Measurements from ENCODE around the gene PRIMA1. TPM values are rescaled to one million over a fixed set of nuclear protein-coding genes. Genes with fewer than 3 reads are reported as not detected.

PRIMA1 gene
- total RNA-seq, 2 experiments from 2014 or later: not detected

DNA sequence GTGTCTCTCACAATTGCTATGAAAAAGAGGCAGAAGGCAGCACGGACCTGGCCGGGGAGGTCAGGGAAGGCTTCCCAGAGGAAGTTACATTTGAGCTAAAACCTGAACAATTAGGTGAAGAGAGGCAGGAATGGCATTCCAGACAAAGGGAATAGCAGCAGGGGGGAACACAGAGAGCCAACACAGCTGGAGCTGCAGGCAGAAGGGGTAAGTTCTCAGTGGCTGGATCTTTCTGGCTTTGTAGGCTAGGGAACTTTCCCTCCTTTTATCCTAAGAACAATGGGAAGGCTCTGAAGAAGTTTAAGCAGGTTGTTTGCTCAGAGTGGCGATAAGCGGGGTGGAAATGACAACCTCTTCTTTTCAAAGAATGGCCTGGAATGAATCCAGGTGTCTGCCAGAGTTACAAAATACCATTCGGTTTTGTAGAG lies 100.0 kb downstream of the PRIMA1 start:
- CTCF ChIA-PET: no interaction called here
- intact Hi-C loops (cut with micrococcal nuclease): no loop called here
- H3K4me3 Mint-ChIP-seq: no peak overlapping the region

DNA sequence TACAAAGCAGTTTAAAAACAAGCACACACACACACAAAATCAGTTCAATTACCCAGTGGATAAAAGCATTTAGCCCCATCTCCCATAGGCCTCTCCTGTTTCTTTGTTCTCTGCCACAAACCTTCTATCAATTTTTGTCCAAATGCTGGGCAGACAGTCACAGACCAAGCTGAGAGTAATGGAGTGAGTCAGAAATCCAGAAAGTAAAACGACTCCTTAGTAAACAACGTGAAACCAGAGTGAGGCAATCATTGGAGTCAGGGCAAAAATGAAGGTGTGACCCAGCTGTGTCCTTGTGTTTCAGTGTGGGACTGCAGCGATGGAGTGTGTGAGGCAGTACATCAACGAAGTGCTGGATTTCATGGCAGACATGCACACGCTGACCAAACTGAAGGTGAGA lies 102.0 kb downstream of the PRIMA1 start:
- Mint-ChIP-seq H3K27me3 (peaks cover 30% of the 10 kb centered on the region), H3K4me3 (no peak overlapping the region), H3K9me3 (no peaks in the 10 kb centered on the region), H3K36me3 (no peaks in the 10 kb centered on the region), H3K27ac (no peak overlapping the region), H3K4me1 (ENCODE audit: low read depth) (no peaks in the 10 kb centered on the region)
- ChIA-PET CTCF (interaction anchor here (0.6 kb wide), 1 partner anchor 132 kb away, joined by 3 read pairs; no protein-coding TSS in a partner anchor), POLR2A (no interaction called here)
- intact Hi-C loops (cut with micrococcal nuclease): no loop called here
- DNase-seq: no peak

More for the DNA sequence above, 100.0 kb downstream of the PRIMA1 start:
- no peak for DNase-seq
- no peaks in the 10 kb centered on the region for H3K9me3 Mint-ChIP-seq
- H3K4me1 Mint-ChIP-seq (ENCODE audit: low read depth): no peaks in the 10 kb centered on the region
- peaks cover 28% of the 10 kb centered on the region for H3K27me3 Mint-ChIP-seq
- POLR2A ChIA-PET: no interaction called here
- no peak overlapping the region for H3K27ac Mint-ChIP-seq
- H3K36me3 Mint-ChIP-seq: no peaks in the 10 kb centered on the region

DNA sequence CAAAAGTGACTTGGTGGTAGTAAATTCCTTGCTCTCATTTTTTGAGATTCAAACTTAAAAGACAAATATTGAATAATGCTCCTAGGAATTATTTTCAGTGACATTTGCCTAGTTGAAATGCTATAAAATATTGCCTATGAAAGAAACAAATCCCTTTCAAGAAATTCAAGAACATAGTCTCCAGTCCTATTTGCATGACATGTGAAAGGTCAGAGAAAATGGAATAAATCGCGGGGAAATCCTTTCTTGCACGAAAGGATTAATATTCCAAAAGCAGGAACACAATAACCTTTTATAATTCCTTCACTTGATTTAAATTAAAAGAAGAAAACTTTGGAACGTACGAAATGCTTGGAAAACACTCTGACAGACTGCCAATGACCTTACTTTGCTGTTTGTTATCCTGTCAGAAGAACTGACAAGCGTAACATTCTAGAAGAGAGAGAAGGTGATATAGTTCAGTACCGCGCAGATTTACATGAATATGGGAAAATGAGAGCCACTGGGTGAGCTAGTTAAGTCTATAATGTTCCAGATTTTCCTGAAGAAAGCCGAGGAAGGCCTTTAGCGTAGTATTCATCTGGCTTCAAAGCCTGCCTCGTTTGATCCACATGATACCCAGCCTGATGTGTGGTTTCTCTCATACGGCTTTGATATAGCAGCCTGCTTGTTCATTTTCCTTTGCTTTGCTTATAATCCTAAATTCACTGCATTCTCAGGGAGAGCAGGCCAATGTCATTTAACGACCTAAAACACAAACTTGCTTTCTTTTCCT lies 103.0 kb downstream of the PRIMA1 start:
- Mint-ChIP-seq H3K27me3 (peaks cover 26% of the 10 kb centered on the region), H3K9me3 (no peaks in the 10 kb centered on the region), H3K27ac (no peak overlapping the region), H3K4me3 (no peak overlapping the region), H3K4me1 (ENCODE audit: low read depth) (no peaks in the 10 kb centered on the region), H3K36me3 (no peaks in the 10 kb centered on the region)
- ChIA-PET CTCF (interaction anchor here (1.2 kb wide), 1 partner anchor 31 kb away, joined by 3 read pairs; no protein-coding TSS in a partner anchor), POLR2A (no interaction called here)
- intact Hi-C loops (cut with micrococcal nuclease): no loop called here
- DNase-seq: no peak

DNA sequence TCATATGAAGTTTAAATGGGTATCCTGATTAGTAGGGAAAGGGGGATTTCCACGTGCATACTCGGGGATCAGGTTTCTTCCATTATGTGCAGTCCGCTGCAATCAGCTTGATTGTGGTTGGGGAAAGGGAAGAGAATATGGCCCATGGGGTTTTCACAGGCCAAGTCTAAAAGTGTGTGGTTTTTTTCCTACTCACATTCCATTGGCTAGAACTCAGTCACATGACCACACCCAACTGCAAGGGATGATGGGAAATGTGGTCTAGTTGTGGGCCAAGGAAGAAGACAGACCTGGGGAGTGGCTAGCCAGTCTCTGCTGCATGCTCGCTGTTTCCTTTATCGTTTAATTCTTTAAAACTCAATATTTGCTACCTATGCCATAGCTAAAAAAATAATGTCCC lies 105.1 kb downstream of the PRIMA1 start:
- intact Hi-C loops (cut with micrococcal nuclease): no loop called here
- Mint-ChIP-seq H3K4me1 (ENCODE audit: low read depth) (no peaks in the 10 kb centered on the region), H3K27ac (no peak overlapping the region), H3K27me3 (peaks cover 22% of the 10 kb centered on the region), H3K4me3 (no peak overlapping the region), H3K9me3 (no peaks in the 10 kb centered on the region), H3K36me3 (no peaks in the 10 kb centered on the region)
- ChIA-PET POLR2A (no interaction called here), CTCF (no interaction called here)
- DNase-seq: no peak

DNA sequence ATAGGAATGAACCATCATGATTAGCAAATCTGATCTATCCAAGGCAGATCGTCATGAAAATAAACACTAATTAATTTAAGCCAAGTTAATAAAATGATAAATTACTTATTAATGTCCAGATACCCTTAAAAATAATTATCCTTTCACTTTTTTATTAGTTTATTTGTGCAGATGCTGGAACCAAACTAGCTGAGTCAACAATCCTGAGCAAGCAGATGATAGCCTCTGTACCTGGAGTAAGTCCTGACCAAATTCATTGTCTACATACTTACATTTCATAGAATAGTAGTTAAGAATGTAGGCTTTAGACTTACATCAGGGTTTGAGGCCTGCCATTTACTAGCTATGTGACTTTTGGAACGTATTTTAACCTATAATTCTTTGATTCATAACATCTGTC lies 105.8 kb downstream of the PRIMA1 start:
- Mint-ChIP-seq H3K4me1 (ENCODE audit: low read depth) (no peaks in the 10 kb centered on the region), H3K27me3 (peaks cover 17% of the 10 kb centered on the region), H3K4me3 (no peak overlapping the region), H3K27ac (no peak overlapping the region), H3K9me3 (no peaks in the 10 kb centered on the region), H3K36me3 (no peaks in the 10 kb centered on the region)
- no peak for DNase-seq
- intact Hi-C loops (cut with micrococcal nuclease): no loop called here
- ChIA-PET POLR2A (no interaction called here), CTCF (no interaction called here)

DNA sequence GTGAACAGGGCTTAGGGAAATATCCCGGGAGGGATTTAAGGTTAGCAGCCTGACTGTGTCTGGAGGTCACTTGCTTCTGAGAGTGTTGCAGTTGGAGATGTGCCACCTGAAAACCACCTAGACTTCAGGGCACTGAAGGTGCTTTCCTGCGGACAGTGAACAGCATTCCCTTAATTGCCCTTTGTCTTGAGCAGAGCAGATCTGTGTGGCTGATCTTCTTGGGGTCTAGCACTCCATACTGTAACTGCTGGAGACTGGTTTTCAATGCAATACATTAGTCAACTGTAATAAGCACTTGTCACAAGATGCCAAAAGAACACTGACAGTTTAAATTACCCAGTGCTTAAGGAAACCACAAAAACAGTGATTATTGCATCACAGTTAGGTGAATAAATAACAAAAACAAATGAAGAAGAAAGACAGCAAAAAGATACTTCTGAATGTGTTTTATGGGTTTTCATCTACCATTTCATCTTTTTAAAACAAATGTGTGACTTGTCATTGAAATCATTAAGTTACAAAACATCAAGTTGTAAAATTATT lies 111.8 kb downstream of the PRIMA1 start:
- ChIA-PET POLR2A (no interaction called here), CTCF (no interaction called here)
- Mint-ChIP-seq H3K9me3 (no peaks in the 10 kb centered on the region), H3K4me3 (no peak overlapping the region), H3K4me1 (ENCODE audit: low read depth) (no peaks in the 10 kb centered on the region), H3K27ac (no peak overlapping the region), H3K36me3 (no peaks in the 10 kb centered on the region), H3K27me3 (peaks cover 4% of the 10 kb centered on the region)
- intact Hi-C loops (cut with micrococcal nuclease): no loop called here
- no peak for DNase-seq

DNA sequence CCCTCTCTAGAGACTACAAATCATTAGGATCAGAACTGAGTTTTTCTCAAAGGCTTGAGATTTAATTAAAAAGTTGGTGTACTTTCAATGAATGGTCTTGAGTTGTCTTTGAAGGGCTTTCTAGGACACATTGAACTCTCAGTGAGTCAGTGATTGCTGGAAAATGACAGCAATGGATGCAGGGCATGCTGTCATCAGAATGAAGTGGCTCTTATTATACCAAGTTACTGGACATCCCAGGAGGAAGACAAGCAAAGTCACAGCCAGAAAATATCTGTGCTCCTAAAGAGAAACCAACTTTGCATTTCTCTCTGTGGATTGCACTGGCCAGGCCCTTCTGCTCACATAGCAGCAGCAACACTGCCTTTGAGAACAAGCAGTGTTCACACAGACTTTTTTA lies 112.6 kb downstream of the PRIMA1 start:
- Mint-ChIP-seq H3K9me3 (no peaks in the 10 kb centered on the region), H3K4me3 (no peak overlapping the region), H3K27ac (no peak overlapping the region), H3K27me3 (peaks cover 4% of the 10 kb centered on the region), H3K36me3 (no peaks in the 10 kb centered on the region), H3K4me1 (ENCODE audit: low read depth) (no peaks in the 10 kb centered on the region)
- intact Hi-C loops (cut with micrococcal nuclease): no loop called here
- DNase-seq: no peak
- CTCF ChIA-PET: no interaction called here
- POLR2A ChIA-PET: no interaction called here

DNA sequence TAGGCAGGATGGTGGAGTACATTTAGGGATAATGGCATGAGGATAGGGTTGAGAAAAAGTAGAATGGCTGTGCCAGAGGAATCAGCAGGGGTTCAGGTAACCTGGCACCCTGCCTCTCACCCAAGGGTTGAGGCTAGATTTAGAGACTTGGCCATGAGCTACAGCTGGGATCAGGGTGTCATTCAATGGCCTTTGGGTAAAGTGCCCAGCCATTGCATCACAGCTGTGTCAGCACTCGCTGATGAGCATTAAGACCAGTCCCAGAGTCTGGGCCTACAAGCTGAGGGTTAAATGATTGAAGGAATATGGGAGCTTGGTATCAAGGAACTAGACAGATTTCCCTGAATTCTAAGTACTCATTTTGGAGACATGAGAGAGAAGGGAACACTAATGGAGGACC lies 113.9 kb downstream of the PRIMA1 start:
- Mint-ChIP-seq H3K9me3 (no peaks in the 10 kb centered on the region), H3K4me1 (ENCODE audit: low read depth) (no peaks in the 10 kb centered on the region), H3K27me3 (peaks cover 1% of the 10 kb centered on the region), H3K27ac (no peak overlapping the region), H3K36me3 (no peaks in the 10 kb centered on the region), H3K4me3 (no peak overlapping the region)
- DNase-seq: no peak
- intact Hi-C loops (cut with micrococcal nuclease): no loop called here
- ChIA-PET CTCF (no interaction called here), POLR2A (no interaction called here)

DNA sequence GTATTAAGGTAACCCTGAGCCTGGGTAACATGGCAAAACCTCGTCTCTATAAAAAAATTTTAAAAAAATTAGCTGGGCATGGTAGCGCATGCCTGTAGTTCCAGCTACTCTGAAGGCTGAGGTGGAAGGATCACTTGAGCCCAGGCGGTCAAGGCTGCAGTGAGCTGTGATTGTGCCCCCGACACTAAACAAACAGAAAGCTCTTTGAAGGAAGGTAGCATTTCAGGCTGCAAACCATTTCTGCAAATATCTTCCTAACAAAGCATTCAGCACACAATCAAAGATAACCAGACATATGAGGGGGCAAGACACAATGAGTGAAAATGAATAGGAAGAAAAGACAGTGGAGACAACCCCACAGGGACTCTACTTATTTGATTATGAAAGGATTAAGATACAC lies 118.7 kb downstream of the PRIMA1 start:
- intact Hi-C loops (cut with micrococcal nuclease): no loop called here
- no peaks in the 10 kb centered on the region for H3K4me1 Mint-ChIP-seq (ENCODE audit: low read depth)
- H3K27me3 Mint-ChIP-seq: peaks cover 9% of the 10 kb centered on the region
- H3K27ac Mint-ChIP-seq: no peak overlapping the region
- H3K36me3 Mint-ChIP-seq: peaks cover 1% of the 10 kb centered on the region
- no peak overlapping the region for H3K4me3 Mint-ChIP-seq
- CTCF ChIA-PET: no interaction called here
- no peak for DNase-seq
- peaks cover 13% of the 10 kb centered on the region for H3K9me3 Mint-ChIP-seq
- POLR2A ChIA-PET: no interaction called here

Other genes starting within 250 kb of the PRIMA1 start
- gene FAM181A, start 138.9 kb upstream of the PRIMA1 start, total RNA-seq: not detected
- gene ASB2, start 188.1 kb upstream of the PRIMA1 start, total RNA-seq: 10 to 100 TPM; 40.6 to 44.6 TPM
- under 1 TPM; 0.44 to 0.69 TPM for gene CCDC197, start 208.8 kb upstream of the PRIMA1 start, total RNA-seq
- gene OTUB2, start 237.9 kb upstream of the PRIMA1 start, total RNA-seq: 1 to 10 TPM; 2.0 to 2.9 TPM

Data from activated CD4-positive, alpha-beta memory T cell treated with anti-CD3 and anti-CD28 coated beads for 36 hours (primary cell).